Measurements from ENCODE around the gene GNAI3.
A peak's percentile ranks its signal among the peaks of the same experiment; 100 is the strongest.
"Not testable (repeated sequence)": the region's sequence is repeated elsewhere in the genome, so short reads cannot be mapped to it uniquely, and the experiment has no call there.

The GNAI3 gene

GRCh38 chr1:109639841-109640184 is 91.4 kb downstream of the GNAI3 start:
- no peak for DNase-seq

GRCh38 chr1:109640285-109640865 is 92.0 kb downstream of the GNAI3 start:
- peak in 1 of 2 experiments; percentile 66 for DNase-seq

GRCh38 chr1:109641078-109641740 is 92.8 kb downstream of the GNAI3 start:
- DNase-seq = no peak

- no peak for DNase-seq
These were observed 93.4 kb downstream of the GNAI3 start for GRCh38 chr1:109641861-109642260.

DNA sequence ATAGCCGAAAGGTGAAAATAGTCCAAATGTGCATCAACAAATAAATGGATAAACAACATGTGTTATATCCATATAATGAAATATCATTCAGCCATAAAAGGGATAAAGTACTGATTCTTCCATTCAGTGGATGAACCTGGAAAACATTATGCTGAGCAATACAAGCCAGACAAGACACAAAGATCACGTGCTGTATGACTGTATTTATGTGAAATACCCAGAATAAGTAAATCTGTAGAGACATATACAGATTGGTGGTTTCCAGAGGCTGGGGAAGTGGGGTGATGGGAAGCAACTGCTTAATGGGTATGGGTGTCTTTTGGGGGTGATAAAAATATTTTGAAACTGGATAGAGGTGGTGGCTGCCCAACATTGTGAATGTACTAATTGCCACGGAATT is 94.2 kb downstream of the GNAI3 start:
- DNase-seq = no peak

GRCh38 chr1:109643385-109644230 is 95.2 kb downstream of the GNAI3 start:
- peak; percentile 34 to 64 for DNase-seq

GRCh38 chr1:109644670-109645069 is 96.3 kb downstream of the GNAI3 start:
- DNase-seq = no peak

- no peak for DNase-seq
These were observed 101.1 kb downstream of the GNAI3 start for GRCh38 chr1:109649491-109649914.

DNA sequence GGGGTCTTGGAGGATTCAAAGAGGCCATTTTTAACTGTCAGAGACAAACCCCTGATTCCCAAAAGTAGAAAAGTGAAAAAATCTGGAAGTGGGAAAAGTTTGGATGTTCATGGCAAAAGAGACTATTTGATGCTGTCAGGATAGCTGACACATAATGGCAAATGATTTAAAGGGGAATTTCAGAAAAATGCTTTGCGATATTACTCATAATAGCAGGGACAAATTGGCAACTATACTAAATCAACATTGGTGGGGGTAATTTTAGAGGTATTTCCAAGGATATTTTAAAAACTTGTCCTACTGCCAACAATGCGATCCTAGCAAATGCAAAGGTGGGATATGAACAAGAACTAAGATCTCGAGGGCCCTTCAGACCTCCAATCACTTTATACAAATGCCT is 102.2 kb downstream of the GNAI3 start:
- no peak for DNase-seq

GRCh38 chr1:109652402-109652801 is 104.0 kb downstream of the GNAI3 start:
- no peak for DNase-seq

GRCh38 chr1:109653306-109653705 is 104.9 kb downstream of the GNAI3 start:
- no peak for DNase-seq

GRCh38 chr1:109654519-109654918 is 106.1 kb downstream of the GNAI3 start:
- DNase-seq = no peak

GRCh38 chr1:109655615-109656519 is 107.5 kb downstream of the GNAI3 start, which contains the start of gene GSTM4:
Gene GSTM4 (plus strand): TSS chr1:109656099. CDS start chr1:109656390, 291 bp downstream.
- peak; percentile 5 to 55 for DNase-seq

- DNase-seq = no peak
These were observed 109.0 kb downstream of the GNAI3 start for GRCh38 chr1:109657395-109657794.

DNA sequence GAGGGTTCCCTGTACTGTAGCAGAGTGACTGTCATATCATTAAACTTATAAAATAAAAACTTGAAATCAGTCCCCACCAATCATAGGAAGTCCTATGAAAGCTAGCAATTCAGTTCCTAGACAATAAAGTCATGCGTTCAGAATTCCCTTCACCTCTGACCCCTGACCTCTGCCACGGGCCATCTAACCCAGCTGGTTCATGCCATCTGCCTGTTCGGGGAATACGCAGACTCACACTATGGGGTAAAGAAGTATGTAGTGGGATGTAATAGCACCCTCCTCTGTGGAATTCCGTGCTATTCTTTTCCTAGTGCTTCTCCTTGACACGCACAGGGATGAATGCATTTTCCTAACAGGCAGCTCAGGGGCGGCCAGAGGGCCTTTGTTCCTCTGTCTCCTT is 109.6 kb downstream of the GNAI3 start:
- DNase-seq = no peak

DNA sequence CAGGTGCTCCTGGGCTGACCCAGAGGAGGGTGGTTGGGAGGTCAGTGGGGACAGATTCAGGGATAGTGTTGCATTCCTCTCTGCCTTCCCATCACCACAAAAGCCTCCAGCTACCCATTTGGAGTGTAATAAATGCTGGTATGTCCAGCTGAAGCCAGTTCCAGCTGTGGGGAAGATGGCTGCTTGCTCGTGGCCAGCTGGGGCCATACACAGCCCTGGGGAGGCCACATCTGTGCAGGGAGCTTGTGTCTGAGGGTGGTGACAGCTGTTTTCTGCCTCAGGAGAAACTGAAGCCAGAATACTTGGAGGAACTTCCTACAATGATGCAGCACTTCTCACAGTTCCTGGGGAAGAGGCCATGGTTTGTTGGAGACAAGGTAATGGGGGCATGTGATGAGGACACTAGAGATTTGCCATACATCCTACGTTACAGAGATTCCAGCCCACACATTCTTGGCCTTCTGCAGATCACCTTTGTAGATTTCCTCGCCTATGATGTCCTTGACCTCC is 110.2 kb downstream of the GNAI3 start:
- DNase-seq = no peak

GRCh38 chr1:109659145-109659544 is 110.7 kb downstream of the GNAI3 start:
- no peak for DNase-seq

DNA sequence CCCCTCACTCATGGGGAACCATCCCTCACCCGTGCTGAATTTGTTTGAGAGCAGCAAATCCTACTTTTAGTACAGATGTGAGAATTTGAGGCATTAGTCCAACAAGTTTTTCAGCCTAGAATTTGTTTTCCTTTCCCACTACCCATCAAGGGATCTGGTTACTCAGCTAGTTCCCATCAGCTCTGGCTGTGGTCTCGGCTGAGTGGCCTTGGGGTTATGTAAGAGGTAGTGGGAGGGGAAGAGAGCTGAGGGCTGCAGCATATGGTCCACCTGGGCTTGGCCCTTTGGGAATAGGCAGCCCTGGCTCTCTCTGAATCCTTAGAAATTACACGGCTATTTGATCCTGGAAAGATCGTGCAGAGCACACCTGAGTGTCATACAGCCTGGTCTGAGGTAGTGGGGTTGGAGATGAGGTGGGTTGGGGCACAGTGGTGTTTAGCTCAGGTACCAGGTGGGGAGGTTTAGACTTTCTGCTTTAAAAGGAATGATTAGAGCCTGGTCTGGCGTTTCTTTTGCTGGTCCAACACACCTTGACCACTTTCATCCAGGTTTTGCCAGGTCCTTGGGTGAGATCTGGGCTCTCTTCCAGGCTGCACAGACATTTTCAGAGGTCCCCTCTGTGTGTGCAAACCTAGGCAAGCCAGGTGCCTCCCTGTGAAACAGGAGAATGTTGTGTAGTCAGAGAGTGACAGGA is 111.7 kb downstream of the GNAI3 start:
- peak; percentile 74 to 92 for DNase-seq

DNA sequence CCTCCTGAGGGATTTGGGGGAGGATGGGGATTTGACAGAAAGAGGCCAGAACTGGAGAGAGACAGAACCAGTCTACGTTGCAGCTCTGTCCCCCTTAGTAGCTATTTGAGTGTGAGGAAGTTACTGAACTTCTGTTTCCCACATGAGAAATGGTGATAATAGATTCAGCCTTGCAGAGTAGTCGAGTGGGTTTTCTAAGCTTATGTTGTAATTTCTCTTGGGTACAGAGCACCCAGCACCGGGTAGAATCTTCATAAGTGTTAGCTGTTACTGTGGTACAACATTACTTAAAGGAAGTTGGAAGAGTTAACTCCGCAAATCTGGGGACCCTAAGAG is 112.2 kb downstream of the GNAI3 start:
- DNase-seq = not testable (repeated sequence)

GRCh38 chr1:109661391-109661790 is 113.0 kb downstream of the GNAI3 start:
- DNase-seq = no peak

DNA sequence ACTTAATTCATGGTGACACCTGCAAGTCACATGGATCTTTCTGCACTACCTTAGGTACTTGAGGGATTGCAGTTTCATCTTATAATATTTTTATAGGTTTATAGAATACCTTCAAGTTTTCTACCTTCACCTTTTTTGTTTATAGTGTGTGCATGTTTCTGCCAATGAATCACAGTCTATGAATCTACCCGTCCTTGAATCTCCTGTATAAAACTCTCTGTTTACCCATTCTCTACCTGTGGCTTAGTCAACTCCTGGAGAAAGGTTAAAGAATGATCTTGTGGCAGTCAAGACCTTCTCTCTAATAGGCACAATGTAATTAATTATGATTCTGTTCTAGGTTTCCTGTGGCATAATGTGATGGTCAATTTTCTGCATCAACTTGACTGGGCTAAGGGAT is 116.3 kb downstream of the GNAI3 start:
- no peak for DNase-seq

All from NCI-H524 (cell line).